IgD-negative memory B cell (primary cell): Measurements from ENCODE around the gene NCAPD2. TPM values are rescaled to one million over a fixed set of nuclear protein-coding genes. Genes with fewer than 3 reads are reported as not detected.
"Not testable (repeated sequence)": the region's sequence is repeated elsewhere in the genome, so short reads cannot be mapped to it uniquely, and the experiment has no call there.

Source experiments
- H3K27ac Mint-ChIP-seq, 3 donors: one replicate each; pipeline ENCODE4 v1.8.0; 2020 to 2022; ENCODE audit warnings: mild to moderate bottlenecking in 3 of 3, mixed read lengths in 3 of 3, moderate library complexity in 1 of 3
- H3K27me3 Mint-ChIP-seq: one replicate; pipeline ENCODE4 v1.8.0; 2021; ENCODE audit warnings: mixed read lengths
- H3K36me3 Mint-ChIP-seq: one replicate; pipeline ENCODE4 v1.8.0; 2020; ENCODE audit warnings: mild to moderate bottlenecking, mixed read lengths
- H3K4me1 Mint-ChIP-seq, 3 donors: one replicate each; pipeline ENCODE4 v1.8.0; 2020 to 2022; ENCODE audit warnings: mixed read lengths in 3 of 3, mild to moderate bottlenecking in 1 of 3
- H3K4me3 Mint-ChIP-seq, 4 donors: one replicate each; pipeline ENCODE4 v1.8.0; 2020 to 2022; ENCODE audit warnings: mild to moderate bottlenecking in 4 of 4, mixed read lengths in 4 of 4, moderate library complexity in 3 of 4
- H3K9me3 Mint-ChIP-seq, 3 donors: one replicate each; pipeline ENCODE4 v1.8.0; 2020 to 2021; ENCODE audit warnings: mixed read lengths in 3 of 3, mild to moderate bottlenecking in 1 of 3
- polyA plus RNA-seq: library from polyadenylated mRNA; unstranded; fragments of 300-500 nt; fragmentation: Illumina TruSeq; gene quantifications from one replicate; pipeline ENCODE4 v1.2.3, GENCODE V29; 2021

NCAPD2 gene
- polyA plus RNA-seq, 1 donor from 2014 or later, result 21.1 TPM

DNA sequence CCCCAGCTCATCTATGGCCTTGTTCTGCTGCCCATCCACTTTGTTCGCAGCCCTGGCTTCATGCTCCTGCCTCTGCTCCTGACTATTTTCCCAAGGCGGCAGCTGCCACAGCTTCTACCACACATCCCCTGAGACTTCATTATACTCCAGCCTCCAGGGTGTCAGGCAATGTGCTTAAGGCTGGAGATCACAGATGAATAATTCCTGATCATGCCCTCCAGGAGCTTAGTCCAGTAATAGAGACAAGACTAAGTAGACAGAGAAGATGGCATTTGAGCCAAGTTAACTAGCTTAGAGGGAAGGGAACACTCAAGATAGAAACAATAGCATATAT lies 34.9 kb upstream of the NCAPD2 start:
- peak overlapping the region; percentile 78 to 98 (median 85) for H3K27ac Mint-ChIP-seq
- peaks cover 19% of the 10 kb centered on the region for H3K36me3 Mint-ChIP-seq
- no peaks in the 10 kb centered on the region for H3K9me3 Mint-ChIP-seq
- peaks cover 46 to 69% (median 49%) of the 10 kb centered on the region in 3 donors for H3K4me1 Mint-ChIP-seq
- no peaks in the 10 kb centered on the region for H3K27me3 Mint-ChIP-seq
- H3K4me3 Mint-ChIP-seq, result peak overlapping the region in 3 of 4 donors; percentile 17 to 65 (median 54)

DNA sequence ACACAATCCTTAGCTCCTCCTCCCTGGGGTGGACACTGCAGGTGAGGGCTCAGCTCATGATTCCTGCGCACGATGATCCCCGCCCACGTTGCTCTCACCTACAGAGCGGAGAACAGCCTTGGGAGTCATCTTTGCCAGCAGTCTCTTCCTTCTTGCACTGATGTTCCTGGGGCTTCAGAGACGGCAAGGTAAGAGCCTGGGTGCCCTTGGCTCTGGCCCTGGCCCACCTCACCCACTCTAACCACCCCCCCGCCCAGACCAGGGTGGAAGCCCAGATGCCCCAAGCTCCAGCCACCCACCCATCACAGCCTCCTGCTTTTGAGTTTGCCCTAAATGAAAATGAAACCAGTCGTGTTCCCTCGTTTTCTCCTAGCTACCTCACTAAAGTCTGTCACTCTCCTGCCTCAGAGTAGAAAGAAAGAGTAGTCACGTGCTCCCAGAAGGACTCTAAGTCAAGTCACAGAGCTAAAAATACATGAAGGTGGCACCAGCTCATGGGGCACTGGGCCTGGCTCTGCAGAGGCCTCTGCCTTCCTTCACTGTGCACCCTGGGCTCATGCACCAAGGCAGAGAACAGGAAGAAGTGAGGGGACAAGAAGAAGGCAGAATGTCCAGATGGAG lies 33.0 kb upstream of the NCAPD2 start:
- Mint-ChIP-seq H3K27me3 (no peaks in the 10 kb centered on the region), H3K9me3 (no peaks in the 10 kb centered on the region), H3K27ac (peak overlapping the region; percentile 85 to 99 (median 98)), H3K4me1 (peaks cover 49 to 74% (median 52%) of the 10 kb centered on the region in 3 donors), H3K4me3 (peak overlapping the region; percentile 54 to 90 (median 72)), H3K36me3 (peaks cover 19% of the 10 kb centered on the region)

- Mint-ChIP-seq H3K4me1 (peaks cover 45 to 77% (median 57%) of the 10 kb centered on the region in 3 donors), H3K27me3 (no peaks in the 10 kb centered on the region), H3K36me3 (peaks cover 16% of the 10 kb centered on the region), H3K27ac (peak overlapping the region; percentile 85 to 99 (median 98)), H3K9me3 (no peaks in the 10 kb centered on the region), H3K4me3 (peak overlapping the region; percentile 54 to 90 (median 76))
Measured at GRCh38 chr12:6461401-6462233, 32.3 kb upstream of the NCAPD2 start.

DNA sequence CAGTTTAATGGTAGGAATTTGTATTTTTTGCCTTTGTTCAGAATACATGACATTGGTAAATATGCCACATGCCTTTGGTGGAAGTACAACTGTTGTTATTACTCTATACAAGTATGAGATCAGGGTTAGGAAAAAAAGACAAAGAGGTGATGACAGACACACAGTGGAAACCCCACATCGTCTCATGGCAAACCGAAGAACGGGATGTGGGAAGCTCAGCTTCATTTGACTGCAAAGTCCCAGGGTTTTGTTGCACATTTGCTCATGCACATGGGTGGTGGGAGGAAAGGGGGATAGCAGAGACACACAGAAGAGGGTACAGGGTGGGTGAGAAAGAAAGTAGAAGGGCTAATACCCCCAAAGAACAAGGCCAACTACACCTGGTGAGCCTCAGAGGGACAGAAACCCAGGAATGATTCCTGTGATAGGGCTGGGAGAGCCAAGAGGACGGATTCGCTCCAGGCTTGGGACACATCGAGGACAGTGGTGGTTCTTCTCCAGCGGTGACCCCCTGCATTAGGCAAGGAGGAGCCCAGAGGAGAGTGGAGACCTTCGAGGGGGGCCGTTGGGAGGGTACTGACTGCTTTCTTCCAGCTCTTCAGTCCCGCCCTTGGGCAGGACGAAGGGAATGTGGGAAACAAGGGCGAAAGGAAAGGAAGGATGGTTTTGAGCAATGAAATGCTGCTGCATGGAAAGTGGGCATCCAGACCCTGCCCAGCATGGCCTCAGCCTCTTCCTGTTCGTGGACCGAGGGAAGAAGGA lies 31.5 kb upstream of the NCAPD2 start:
- H3K4me3 Mint-ChIP-seq, result peak overlapping the region in 3 of 4 donors; percentile 70 to 85 (median 77)
- H3K27me3 Mint-ChIP-seq, result no peaks in the 10 kb centered on the region
- H3K27ac Mint-ChIP-seq, result peak overlapping the region; percentile 85 to 99 (median 98)
- H3K9me3 Mint-ChIP-seq, result no peaks in the 10 kb centered on the region
- peaks cover 48 to 79% (median 64%) of the 10 kb centered on the region in 3 donors for H3K4me1 Mint-ChIP-seq
- peaks cover 18% of the 10 kb centered on the region for H3K36me3 Mint-ChIP-seq

GRCh38 chr12:6463216-6463615 lies 30.7 kb upstream of the NCAPD2 start:
- Mint-ChIP-seq H3K9me3 (no peaks in the 10 kb centered on the region), H3K27me3 (no peaks in the 10 kb centered on the region), H3K27ac (peak overlapping the region; percentile 85 to 99 (median 98)), H3K4me3 (peak overlapping the region in 3 of 4 donors; percentile 34 to 86 (median 70)), H3K36me3 (peaks cover 18% of the 10 kb centered on the region), H3K4me1 (peaks cover 51 to 84% (median 65%) of the 10 kb centered on the region in 3 donors)

- Mint-ChIP-seq H3K36me3 (peaks cover 13% of the 10 kb centered on the region), H3K27me3 (no peaks in the 10 kb centered on the region), H3K27ac (peak overlapping the region; percentile 86 to 99 (median 98)), H3K4me1 (peaks cover 52 to 85% (median 67%) of the 10 kb centered on the region in 3 donors), H3K9me3 (no peaks in the 10 kb centered on the region), H3K4me3 (peak overlapping the region in 3 of 4 donors; percentile 12 to 70 (median 63))
Measured at GRCh38 chr12:6463858-6464257, 30.0 kb upstream of the NCAPD2 start.

GRCh38 chr12:6464531-6464930 lies 29.4 kb upstream of the NCAPD2 start:
- Mint-ChIP-seq H3K27me3 (no peaks in the 10 kb centered on the region), H3K4me3 (no peak overlapping the region), H3K9me3 (no peaks in the 10 kb centered on the region), H3K36me3 (peaks cover 10% of the 10 kb centered on the region), H3K27ac (peak overlapping the region; percentile 86 to 98 (median 94)), H3K4me1 (peaks cover 52 to 86% (median 68%) of the 10 kb centered on the region in 3 donors)

DNA sequence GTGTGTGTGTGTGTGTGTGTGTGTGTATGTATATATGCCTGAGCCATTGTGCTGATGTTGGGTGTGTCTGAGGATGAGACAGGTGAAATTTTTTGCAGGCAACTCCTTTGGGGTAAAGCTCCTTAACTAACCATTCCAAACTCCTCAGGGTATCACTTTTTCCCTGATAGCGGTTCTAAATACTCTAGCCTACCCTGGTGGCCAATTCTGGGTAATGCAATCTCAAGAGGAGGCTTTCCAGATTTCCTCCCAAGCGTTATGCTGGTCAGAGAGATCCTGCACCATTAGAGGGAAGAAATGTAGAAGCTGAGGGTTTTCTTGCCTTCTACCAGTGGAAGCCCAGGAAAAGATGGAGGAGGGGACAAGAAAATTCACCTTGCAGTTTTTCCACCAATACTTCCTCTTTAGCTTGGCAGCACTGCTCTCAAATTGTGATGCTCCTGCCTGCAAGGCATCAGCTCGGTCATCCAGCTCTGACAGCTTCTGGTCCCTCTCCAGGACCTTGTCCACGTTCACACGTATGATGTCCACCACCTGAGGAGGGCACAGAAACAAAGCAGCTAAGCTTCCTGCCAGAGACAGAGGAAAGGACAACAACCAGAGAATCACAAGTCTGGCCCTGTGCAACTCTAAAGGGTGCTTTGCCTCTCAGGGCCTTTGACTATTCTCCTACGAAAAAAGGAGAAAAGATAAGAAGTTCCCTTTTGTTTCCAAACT lies 28.3 kb upstream of the NCAPD2 start:
- Mint-ChIP-seq H3K9me3 (no peaks in the 10 kb centered on the region), H3K27ac (peak overlapping the region; percentile 72 to 95 (median 86)), H3K4me1 (peaks cover 54 to 81% (median 62%) of the 10 kb centered on the region in 3 donors), H3K27me3 (no peaks in the 10 kb centered on the region), H3K36me3 (peaks cover 10% of the 10 kb centered on the region), H3K4me3 (peak overlapping the region in 3 of 4 donors; percentile 15 to 83 (median 61))

DNA sequence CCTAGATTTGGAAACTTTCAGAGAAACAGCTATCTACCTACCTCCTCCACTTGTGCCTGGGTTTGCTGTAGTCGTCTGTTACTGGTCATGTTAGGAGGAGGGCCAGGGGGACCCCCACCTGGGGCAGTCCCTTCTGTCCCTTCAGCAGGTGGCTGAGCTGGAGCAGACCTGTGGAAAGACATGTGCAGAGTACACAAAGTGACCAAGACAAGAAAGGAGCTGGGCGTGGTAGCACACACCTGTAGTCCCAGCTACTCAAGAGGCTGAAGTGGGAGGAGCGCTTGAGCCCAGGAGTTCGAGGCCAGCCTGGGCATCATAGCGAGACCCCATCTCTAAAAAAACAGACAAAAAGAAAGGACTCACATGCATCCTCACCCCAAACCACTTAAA lies 27.7 kb upstream of the NCAPD2 start:
- Mint-ChIP-seq H3K4me1 (peaks cover 50 to 77% (median 57%) of the 10 kb centered on the region in 3 donors), H3K4me3 (peak overlapping the region in 2 of 4 donors; percentile 61 to 96), H3K27me3 (no peaks in the 10 kb centered on the region), H3K9me3 (no peaks in the 10 kb centered on the region), H3K27ac (peak overlapping the region in 1 of 3 donors; percentile 86), H3K36me3 (peaks cover 6% of the 10 kb centered on the region)

GRCh38 chr12:6466751-6467150 lies 27.2 kb upstream of the NCAPD2 start:
- peaks cover 45 to 74% (median 53%) of the 10 kb centered on the region in 3 donors for H3K4me1 Mint-ChIP-seq

GRCh38 chr12:6467571-6468282 lies 26.2 kb upstream of the NCAPD2 start:
- peaks cover 38 to 66% (median 45%) of the 10 kb centered on the region in 3 donors for H3K4me1 Mint-ChIP-seq
- not testable (repeated sequence) for H3K9me3 Mint-ChIP-seq, H3K36me3 Mint-ChIP-seq, H3K27me3 Mint-ChIP-seq
- H3K27ac Mint-ChIP-seq, result peak overlapping the region; percentile 56 to 86 (median 85)
- peak overlapping the region in 2 of 4 donors; percentile 65 to 96 for H3K4me3 Mint-ChIP-seq

More at GRCh38 chr12:6466751-6467150, 27.2 kb upstream of the NCAPD2 start:
- Mint-ChIP-seq H3K27ac (peak overlapping the region; percentile 66 to 88 (median 86)), H3K4me3 (peak overlapping the region in 3 of 4 donors; percentile 10 to 96 (median 14))
- not testable (repeated sequence) for H3K9me3 Mint-ChIP-seq, H3K36me3 Mint-ChIP-seq, H3K27me3 Mint-ChIP-seq

- Mint-ChIP-seq H3K4me1 (peaks cover 37 to 61% (median 41%) of the 10 kb centered on the region in 3 donors), H3K27me3 (no peaks in the 10 kb centered on the region), H3K36me3 (peaks cover 6% of the 10 kb centered on the region), H3K4me3 (peak overlapping the region; percentile 21 to 96 (median 70)), H3K9me3 (no peaks in the 10 kb centered on the region), H3K27ac (peak overlapping the region; percentile 71 to 85 (median 76))
Measured at GRCh38 chr12:6468283-6468575, 25.7 kb upstream of the NCAPD2 start.

- peaks cover 33 to 55% (median 39%) of the 10 kb centered on the region in 3 donors for H3K4me1 Mint-ChIP-seq
- no peaks in the 10 kb centered on the region for H3K27me3 Mint-ChIP-seq
- H3K9me3 Mint-ChIP-seq, result no peaks in the 10 kb centered on the region
- peak overlapping the region in 2 of 3 donors; percentile 76 to 80 for H3K27ac Mint-ChIP-seq
- peaks cover 6% of the 10 kb centered on the region for H3K36me3 Mint-ChIP-seq
- H3K4me3 Mint-ChIP-seq, result peak overlapping the region; percentile 90 to 98 (median 97)
Measured at GRCh38 chr12:6469092-6469491, 24.8 kb upstream of the NCAPD2 start.
